SK-N-SH (cell line): Measurements from ENCODE around the gene ADD3. TPM values are rescaled to one million over a fixed set of nuclear protein-coding genes. Genes with fewer than 3 reads are reported as not detected.

Experiments
- CTCF ChIA-PET: fragments of 300-600, 350-600 bp; formaldehyde crosslinking; extraction: SDS; loops from one replicate; lab custom pipeline; 2021; lab: Yijun Ruan, JAX
- POLR2A ChIA-PET: fragments of 350-600 bp; sonication (Branson Sonifier 250); formaldehyde crosslinking; extraction: SDS; loops from one replicate; lab custom pipeline; 2020; ENCODE audit warnings: antibody characterized with exemption, inconsistent platforms; lab: Yijun Ruan, JAX
- DNase-seq: peaks from one replicate; pipeline ENCODE4 v3.0.0; 2012
- H2AFZ ChIP-seq: fragments of 200-600 bp; sonication (generic); 2 replicates; pipeline ENCODE4 v1.8.1; 2016; ENCODE audit warnings: antibody characterized with exemption, mild to moderate bottlenecking, low read depth
- H3F3A ChIP-seq: fragments of 200-600 bp; sonication (generic); replicated peaks from 2 replicates; pipeline ENCODE3; 2016; ENCODE audit warnings: antibody characterized with exemption, mild to moderate bottlenecking; ENCODE audit not compliant: insufficient read depth
- H3K27ac ChIP-seq, 2 experiments: fragments of 200-500 bp in 1 of 2; fragments of 200-600 bp in 1 of 2; sonication (Bioruptor generic) in 1 of 2; sonication (generic), shearing (Covaris generic) in 1 of 2; 2 replicates each; pipeline versions ENCODE4 v1.5.1 to v1.6.1; 2014 to 2016; ENCODE audit warnings: low read depth in 2 of 2, inconsistent platforms in 1 of 2, low read length in 1 of 2, mild to moderate bottlenecking in 1 of 2, mixed read lengths in 1 of 2
- H3K27me3 ChIP-seq: fragments of 200-600 bp; sonication (generic), shearing (Covaris generic); 2 replicates; pipeline ENCODE4 v1.6.1; 2016; ENCODE audit warnings: mixed run types; ENCODE audit not compliant: insufficient read depth
- H3K36me3 ChIP-seq, 2 experiments: fragments of 200-500 bp in 1 of 2; fragments of 200-600 bp in 1 of 2; sonication (Bioruptor generic) in 1 of 2; sonication (generic) in 1 of 2; replicated peaks in 1 of 2; 2 replicates each; pipeline versions ENCODE3 to v1.5.1; 2014 to 2016; ENCODE audit warnings: low read length in 1 of 2, mild to moderate bottlenecking in 1 of 2; ENCODE audit not compliant: insufficient read depth in 2 of 2, control insufficient read depth in 1 of 2
- H3K4me1 ChIP-seq, 2 experiments: fragments of 200-500 bp in 1 of 2; fragments of 200-600 bp in 1 of 2; sonication (Bioruptor generic) in 1 of 2; sonication (generic), shearing (Covaris generic) in 1 of 2; 2 replicates each; pipeline versions ENCODE4 v1.5.1 to v1.6.1; 2014 to 2016; ENCODE audit warnings: low read depth in 1 of 2, low read length in 1 of 2, mixed run types in 1 of 2; ENCODE audit not compliant: insufficient read depth in 2 of 2, control insufficient read depth in 1 of 2
- H3K4me2 ChIP-seq: fragments of 200-600 bp; sonication (generic), shearing (Covaris generic); 2 replicates; pipeline ENCODE4 v1.6.1; 2017; ENCODE audit warnings: mixed run types
- H3K4me3 ChIP-seq, 2 experiments: fragments of 200-500 bp in 1 of 2; fragments of 200-600 bp in 1 of 2; sonication (Bioruptor generic) in 1 of 2; sonication (generic), shearing (Covaris generic) in 1 of 2; 2 replicates each; pipeline versions ENCODE4 v1.5.1 to v1.8.1; 2014 to 2016; ENCODE audit warnings: low read depth in 2 of 2, inconsistent platforms in 1 of 2, low read length in 1 of 2, mild to moderate bottlenecking in 1 of 2, mixed read lengths in 1 of 2, moderate library complexity in 1 of 2
- H3K79me2 ChIP-seq: fragments of 200-600 bp; sonication (generic); 2 replicates; pipeline ENCODE4 v1.8.1; 2017; ENCODE audit warnings: mild to moderate bottlenecking; ENCODE audit not compliant: insufficient read depth
- H3K9ac ChIP-seq: fragments of 200-600 bp; sonication (generic); 2 replicates; pipeline ENCODE4 v1.6.1; 2017; ENCODE audit warnings: mixed run types
- H3K9me2 ChIP-seq: fragments of 200-600 bp; sonication (generic); 2 replicates; pipeline ENCODE4 v1.6.1; 2017; ENCODE audit warnings: mixed run types
- H3K9me3 ChIP-seq: fragments of 200-600 bp; sonication (generic); 2 replicates; pipeline ENCODE4 v1.6.1; 2017; ENCODE audit warnings: mixed run types, mild to moderate bottlenecking, moderate library complexity
- H4K20me1 ChIP-seq: fragments of 200-600 bp; sonication (generic); 2 replicates; pipeline ENCODE4 v1.6.1; 2017; ENCODE audit warnings: mild to moderate bottlenecking, mixed run types; ENCODE audit not compliant: insufficient read depth
- CHD2 ChIP-seq: fragments of 150-350 bp; IDR thresholded peaks from 2 replicates; pipeline ENCODE4 v1.6.1; 2018; ENCODE audit warnings: low read length; ENCODE audit not compliant: partially characterized antibody
- ELF1 ChIP-seq: IDR thresholded peaks from 2 replicates; pipeline ENCODE4 v1.4.0; 2012
- FOSL2 ChIP-seq: IDR thresholded peaks from 2 replicates; pipeline ENCODE4 v1.4.0; 2012; ENCODE audit warnings: low read depth, mild to moderate bottlenecking, moderate library complexity, borderline replicate concordance
- GATA2 ChIP-seq: sonication (generic); formaldehyde crosslinking; IDR thresholded peaks from 2 replicates; pipeline ENCODE4 v1.5.0; 2020; ENCODE audit warnings: mild to moderate bottlenecking, missing genetic modification reagents
- IRF3 ChIP-seq: fragments of 150-350 bp; IDR thresholded peaks from 2 replicates; pipeline ENCODE4 v1.6.1; 2016; ENCODE audit warnings: mild to moderate bottlenecking, low read depth, low read length
- MAX ChIP-seq: IDR thresholded peaks from 2 replicates; pipeline ENCODE4 v1.4.0; 2012; ENCODE audit warnings: low read depth
- MEF2A ChIP-seq: IDR thresholded peaks from 2 replicates; pipeline ENCODE4 v1.4.0; 2012; ENCODE audit warnings: low read depth, borderline replicate concordance
- NFIC ChIP-seq: IDR thresholded peaks from 2 replicates; pipeline ENCODE4 v1.4.0; 2012; ENCODE audit warnings: borderline replicate concordance
- POLR2AphosphoS5 ChIP-seq: IDR thresholded peaks from 2 replicates; pipeline ENCODE4 v1.6.1; 2012; ENCODE audit warnings: low read depth, low read length
- RAD21 ChIP-seq: IDR thresholded peaks from 2 replicates; pipeline ENCODE4 v1.6.1; 2012; ENCODE audit warnings: mild to moderate bottlenecking, low read length
- REST ChIP-seq: IDR thresholded peaks from 2 replicates; pipeline ENCODE4 v1.6.1; 2012; ENCODE audit warnings: mild to moderate bottlenecking, low read depth, low read length, moderate library complexity
- RFX5 ChIP-seq: IDR thresholded peaks from 2 replicates; pipeline ENCODE4 v1.6.1; 2012; ENCODE audit warnings: mild to moderate bottlenecking, improper control_type of control experiment, low read length
- SIN3A ChIP-seq: IDR thresholded peaks from 2 replicates; pipeline ENCODE4 v1.6.1; 2012; ENCODE audit warnings: low read depth, mild to moderate bottlenecking, low read length, moderate library complexity, borderline replicate concordance
- TEAD4 ChIP-seq: IDR thresholded peaks from 2 replicates; pipeline ENCODE4 v1.4.0; 2012; ENCODE audit warnings: mild to moderate bottlenecking, borderline replicate concordance; ENCODE audit not compliant: insufficient read depth
- USF1 ChIP-seq: IDR thresholded peaks from 2 replicates; pipeline ENCODE4 v1.4.0; 2012; ENCODE audit warnings: low read depth, borderline replicate concordance
- YY1 ChIP-seq: IDR thresholded peaks from 2 replicates; pipeline ENCODE4 v1.4.0; 2012; ENCODE audit warnings: low read depth, mild to moderate bottlenecking
- WGBS: methylation state at CpG from one replicate; pipeline ENCODE4 v1.1.6; 2017; ENCODE audit warnings: low lambda C conversion rate; 5-methylcytosine and 5-hydroxymethylcytosine counted together
- polyA plus RNA-seq, 3 experiments: library from polyadenylated mRNA; depleted of rRNA; stranded (reverse); fragments of >200 nt; gene quantifications; 2 replicates each; pipeline ENCODE4 v1.2.3, GENCODE V29; 2012

ADD3 gene
- polyA plus RNA-seq, 1 of the 3 experiments (the other 2 are of a cell fraction): 27.6 TPM

- no peak for TF ChIP-seq MEF2A
- TF ChIP-seq POLR2AphosphoS5: no peak
- no peak for TF ChIP-seq CHD2
Measured at GRCh38 chr10:110144507-110144906, 136.7 kb downstream of the ADD3 start (continued).

- Histone ChIP-seq H3K27me3 (no peaks in the 10 kb centered on the region), H3K9me2 (no peaks in the 10 kb centered on the region), H3K4me1 (peaks cover 0 to 13% of the 10 kb centered on the region in 2 experiments; a peak in 1 of 4 replicates), H3K27ac (no peak overlapping the region), H3K9me3 (no peaks in the 10 kb centered on the region), H3K4me2 (no peak overlapping the region), H3K4me3 (no peak overlapping the region), H3K9ac (no peak overlapping the region), H3K36me3 (no peaks in the 10 kb centered on the region), H4K20me1 (no peaks in the 10 kb centered on the region), H3F3A (no peaks in the 10 kb centered on the region), H2AFZ (no peak overlapping the region), H3K79me2 (no peaks in the 10 kb centered on the region)
- 56% methylated on average over 3 of the region's 8 CpGs for WGBS
- POLR2A ChIA-PET: no interaction called here
- no peak for DNase-seq
- CTCF ChIA-PET: interaction anchor here (0.9 to 2.1 kb wide), 2 partner anchors 10 to 12 kb away, joined by 3 to 7 read pairs; no protein-coding TSS in a partner anchor
- TF ChIP-seq RFX5: no peak
Measured at GRCh38 chr10:110147961-110148360, 140.2 kb downstream of the ADD3 start.

GRCh38 chr10:110149259-110149658 is 141.5 kb downstream of the ADD3 start:
- WGBS: 67% methylated on average over 5 of the region's 8 CpGs
- Histone ChIP-seq H3K4me3 (no peak overlapping the region), H3K9me2 (no peaks in the 10 kb centered on the region), H3F3A (no peaks in the 10 kb centered on the region), H4K20me1 (no peaks in the 10 kb centered on the region), H3K27me3 (no peaks in the 10 kb centered on the region), H3K4me2 (no peak overlapping the region)
- POLR2A ChIA-PET: no interaction called here
- CTCF ChIA-PET: interaction anchor here (0.8 kb wide), 1 partner anchor 11 kb away, joined by 4 read pairs; no protein-coding TSS in a partner anchor
- TF ChIP-seq CHD2 (no peak), TEAD4 (no peak), ELF1 (no peak), USF1 (no peak), POLR2AphosphoS5 (no peak), MAX (no peak), MEF2A (no peak), REST (no peak), FOSL2 (no peak), IRF3 (no peak), RAD21 (no peak), YY1 (no peak), NFIC (no peak), GATA2 (CRISPR knock-in tag) (no peak), RFX5 (no peak), SIN3A (no peak)
- TF ChIP-seq, all 33 proteins: peak for 0
- Histone ChIP-seq H3K9me3 (no peaks in the 10 kb centered on the region), H3K79me2 (no peaks in the 10 kb centered on the region), H3K36me3 (no peaks in the 10 kb centered on the region), H3K27ac (no peak overlapping the region), H2AFZ (no peak overlapping the region), H3K9ac (no peak overlapping the region), H3K4me1 (peaks cover 0 to 13% of the 10 kb centered on the region in 2 experiments; a peak in 1 of 4 replicates)
- no peak for DNase-seq
